Progenitor cell of endocrine pancreas (in vitro differentiated cells): ENCODE results near the gene MBOAT2. TPM values are rescaled to one million over a fixed set of nuclear protein-coding genes. Genes with fewer than 3 reads are reported as not detected.
A peak's percentile ranks its signal among the peaks of the same experiment; 100 is the strongest.

Experiments used
- DNase-seq: peaks from one replicate; pipeline ENCODE4 v3.0.0; 2021; ENCODE audit warnings: low spot score; ENCODE audit not compliant: unreplicated experiment
- H3K27ac Mint-ChIP-seq: 2 replicates; pipeline ENCODE4 v1.8.0; 2021; ENCODE audit warnings: mild to moderate bottlenecking, moderate library complexity, mixed read lengths
- H3K27me3 Mint-ChIP-seq: 2 replicates; pipeline ENCODE4 v1.8.0; 2021; ENCODE audit warnings: mixed read lengths
- H3K36me3 Mint-ChIP-seq: 2 replicates; pipeline ENCODE4 v1.8.0; 2022; ENCODE audit warnings: mixed read lengths; ENCODE audit not compliant: insufficient read depth
- H3K4me1 Mint-ChIP-seq: 2 replicates; pipeline ENCODE4 v1.8.0; 2021; ENCODE audit warnings: low read depth, mixed read lengths
- H3K4me3 Mint-ChIP-seq: 2 replicates; pipeline ENCODE4 v1.8.0; 2021; ENCODE audit warnings: low read depth, mild to moderate bottlenecking, moderate library complexity, mixed read lengths
- H3K9me3 Mint-ChIP-seq: 2 replicates; pipeline ENCODE4 v1.8.0; 2021; ENCODE audit warnings: low read depth, mixed read lengths
- CTCF ChIP-seq: fragments of 200-600 bp; sonication (generic); IDR thresholded peaks from one replicate; pipeline ENCODE4 v1.5.0; 2021; ENCODE audit warnings: antibody characterized with exemption, mild to moderate bottlenecking; ENCODE audit not compliant: unreplicated experiment
- total RNA-seq: library from RNA; stranded (reverse); gene quantifications from 2 replicates; pipeline ENCODE4 v1.2.1, GENCODE V29; 2021

Gene MBOAT2
- total RNA-seq, 1 donor from 2014 or later = 49.8 TPM

GRCh38 chr2:8877894-8878293 lies 125.6 kb downstream of the MBOAT2 start:
- H3K27me3 Mint-ChIP-seq = no peaks in the 10 kb centered on the region
- no peak for DNase-seq
- peaks cover 16% of the 10 kb centered on the region for H3K36me3 Mint-ChIP-seq

DNA sequence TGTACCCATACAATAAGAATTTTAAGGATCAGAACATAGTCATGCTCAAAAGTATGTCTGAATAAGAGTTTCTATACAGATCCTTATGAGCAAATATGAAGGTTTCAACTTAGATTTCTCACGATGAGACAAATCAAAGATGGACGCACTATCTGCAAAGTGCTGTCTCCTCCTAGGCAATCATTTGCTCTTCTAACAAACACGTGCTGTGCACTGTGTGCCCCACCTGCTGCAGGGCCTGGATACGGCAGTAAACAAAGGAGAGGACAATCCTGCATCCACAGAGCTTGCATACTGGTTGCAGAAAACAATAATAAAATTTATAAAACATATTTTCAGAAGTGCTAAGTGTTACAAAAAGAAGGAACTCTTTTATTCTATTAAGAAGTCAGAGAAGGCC lies 126.2 kb downstream of the MBOAT2 start:
- no peak for TF ChIP-seq CTCF
- no peaks in the 10 kb centered on the region for H3K9me3 Mint-ChIP-seq

More at GRCh38 chr2:8877894-8878293, 125.6 kb downstream of the MBOAT2 start:
- no peaks in the 10 kb centered on the region for H3K9me3 Mint-ChIP-seq
- no peak overlapping the region for H3K4me3 Mint-ChIP-seq
- no peaks in the 10 kb centered on the region for H3K4me1 Mint-ChIP-seq
- no peak for TF ChIP-seq CTCF
- no peak overlapping the region for H3K27ac Mint-ChIP-seq

DNA sequence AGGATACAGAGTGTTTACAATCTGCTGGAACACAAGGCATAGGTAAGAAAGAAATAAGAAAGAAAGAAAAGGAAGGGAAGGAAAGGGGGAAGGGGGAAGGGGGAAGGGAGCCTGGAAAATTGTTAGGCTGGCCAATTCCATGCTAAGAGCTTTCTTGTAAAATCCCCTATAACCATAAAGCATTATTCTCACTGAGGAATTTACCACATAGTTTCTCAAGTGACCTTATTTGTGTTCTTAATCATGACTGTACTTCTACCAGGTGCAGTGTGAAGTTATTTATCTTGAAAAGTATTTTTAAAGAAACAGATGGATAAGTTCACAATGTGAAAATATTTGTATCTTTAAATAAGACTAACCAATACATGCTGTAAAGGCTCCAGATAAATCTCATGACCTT lies 126.9 kb downstream of the MBOAT2 start:
- H3K9me3 Mint-ChIP-seq = no peaks in the 10 kb centered on the region
- H3K4me3 Mint-ChIP-seq = no peak overlapping the region
- H3K27ac Mint-ChIP-seq = no peak overlapping the region
- no peak for TF ChIP-seq CTCF
- H3K36me3 Mint-ChIP-seq = peaks cover 16% of the 10 kb centered on the region
- H3K4me1 Mint-ChIP-seq = no peaks in the 10 kb centered on the region
- DNase-seq = no peak
- no peaks in the 10 kb centered on the region for H3K27me3 Mint-ChIP-seq

More for the DNA sequence above, 126.2 kb downstream of the MBOAT2 start:
- DNase-seq = no peak
- H3K36me3 Mint-ChIP-seq = peaks cover 16% of the 10 kb centered on the region
- no peak overlapping the region for H3K4me3 Mint-ChIP-seq
- no peaks in the 10 kb centered on the region for H3K4me1 Mint-ChIP-seq
- no peaks in the 10 kb centered on the region for H3K27me3 Mint-ChIP-seq
- H3K27ac Mint-ChIP-seq = no peak overlapping the region

DNA sequence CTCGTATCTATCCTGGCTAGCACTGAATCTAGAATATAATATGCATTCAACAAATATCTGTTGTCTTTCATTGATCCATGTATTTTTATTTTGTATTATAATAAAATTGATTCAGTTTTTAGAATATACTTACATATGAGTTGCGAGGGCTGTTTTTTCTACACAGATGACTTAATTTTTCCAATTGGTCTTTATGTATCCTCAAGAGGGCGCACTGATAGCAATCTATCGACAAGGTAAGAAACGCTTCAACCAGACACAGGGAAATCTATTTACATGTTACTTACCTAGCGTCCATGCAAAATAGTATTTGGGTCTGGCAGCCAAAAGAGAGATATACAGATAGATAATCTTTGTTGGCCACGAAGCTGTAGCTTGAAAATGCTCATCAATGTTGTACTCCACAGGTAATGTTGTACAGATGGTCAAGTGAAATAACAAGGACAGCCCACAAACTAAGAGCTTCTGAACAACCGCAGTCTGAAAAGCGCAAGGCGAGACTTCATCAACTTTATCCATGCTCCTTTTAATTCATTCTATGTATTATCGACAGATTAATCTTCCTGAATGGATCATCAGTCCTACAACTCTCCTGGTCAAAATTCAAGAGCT lies 130.6 kb downstream of the MBOAT2 start:
- Mint-ChIP-seq H3K9me3 (no peaks in the 10 kb centered on the region), H3K27ac (peak overlapping the region; percentile 14), H3K4me3 (no peak overlapping the region), H3K36me3 (peaks cover 4% of the 10 kb centered on the region), H3K4me1 (no peaks in the 10 kb centered on the region), H3K27me3 (no peaks in the 10 kb centered on the region)
- TF ChIP-seq CTCF = peak; percentile 65
- DNase-seq = no peak

- Mint-ChIP-seq H3K4me3 (no peak overlapping the region), H3K27me3 (no peaks in the 10 kb centered on the region), H3K4me1 (no peaks in the 10 kb centered on the region), H3K27ac (no peak overlapping the region), H3K36me3 (peaks cover 1% of the 10 kb centered on the region), H3K9me3 (no peaks in the 10 kb centered on the region)
- no peak for DNase-seq
- no peak for TF ChIP-seq CTCF
These were observed 133.0 kb downstream of the MBOAT2 start for GRCh38 chr2:8870441-8870840.
